Body of pancreas (tissue), 4 donors: ENCODE measurements around the gene CCDC186.

ENCODE experiments used
- CTCF ChIP-seq, 7 experiments: fragments of 450-650 bp in 4 of 7; fragments of 200-600 bp in 3 of 7; sonication (generic) in 3 of 7; IDR thresholded peaks; one replicate each; pipeline ENCODE4 v1.5.1; 2016 to 2019; ENCODE audit warnings: antibody characterized with exemption in 7 of 7
- POLR2A ChIP-seq, 3 donors: fragments of 450-650 bp; IDR thresholded peaks; one replicate each; pipeline ENCODE4 v1.6.1; 2016; ENCODE audit warnings: antibody characterized with exemption in 3 of 3, mild to moderate bottlenecking in 2 of 3

- TF ChIP-seq POLR2A (IDR thresholded peaks at IDR 0.05) (no peak), CTCF (IDR thresholded peaks at IDR 0.05) (no peak)
Observed at GRCh38 chr10:114078346-114078745, 95.7 kb downstream of the CCDC186 start.
